Skin of body (tissue), 2 donors: ENCODE results near the gene DRAP1. TPM values are rescaled to one million over a fixed set of nuclear protein-coding genes. Genes with fewer than 3 reads are reported as not detected.

ENCODE experiments used
- DNase-seq: peaks from one replicate; lab custom pipeline; 2025; lab: John Stamatoyannopoulos, UW
- total RNA-seq: library from RNA; depleted of rRNA; stranded (reverse); fragments of >200 nt; gene quantifications from one replicate; pipeline ENCODE4 v1.2.3, GENCODE V29; 2014

The DRAP1 gene
- total RNA-seq, 1 donor from 2014 or later, result 55.1 TPM

GRCh38 chr11:65903715-65904114, 15.5 kb upstream of the DRAP1 start:
- no peak for DNase-seq

GRCh38 chr11:65906602-65907001, 12.6 kb upstream of the DRAP1 start:
- DNase-seq, result no peak

- DNase-seq, result no peak
These were observed 11.3 kb upstream of the DRAP1 start for GRCh38 chr11:65907878-65908277.

- DNase-seq, result peak; percentile 56
These were observed 7.3 kb upstream of the DRAP1 start for GRCh38 chr11:65911682-65912568.

- no peak for DNase-seq
These were observed 6.4 kb upstream of the DRAP1 start for GRCh38 chr11:65912845-65913244.

- no peak for DNase-seq
These were observed 4.0 kb upstream of the DRAP1 start for GRCh38 chr11:65915101-65915820.

- no peak for DNase-seq
These were observed 3.4 kb upstream of the DRAP1 start for GRCh38 chr11:65915821-65916251.

GRCh38 chr11:65916391-65916790, 2.8 kb upstream of the DRAP1 start:
- DNase-seq, result no peak

- no peak for DNase-seq
These were observed 2.2 kb upstream of the DRAP1 start for GRCh38 chr11:65917077-65917433.

GRCh38 chr11:65917434-65918210, 1.6 kb upstream of the DRAP1 start:
- DNase-seq, result no peak

GRCh38 chr11:65918211-65919140, 750 bp upstream of the DRAP1 start, which contains the start of gene C11orf68:
C11orf68 (minus strand) TSS chr11:65919062; CDS start chr11:65919031, 31 bp downstream.
- no peak for DNase-seq

GRCh38 chr11:65919573-65920371, 546 bp downstream of the DRAP1 start:
- DNase-seq, result no peak

- no peak for DNase-seq
These were observed 1.2 kb downstream of the DRAP1 start for GRCh38 chr11:65920372-65920802.

GRCh38 chr11:65921033-65921555, 1.9 kb downstream of the DRAP1 start:
- no peak for DNase-seq

GRCh38 chr11:65921876-65922275, 2.6 kb downstream of the DRAP1 start:
- no peak for DNase-seq

GRCh38 chr11:65922565-65922964, 3.3 kb downstream of the DRAP1 start:
- DNase-seq, result no peak

- no peak for DNase-seq
These were observed 6.2 kb downstream of the DRAP1 start for GRCh38 chr11:65925397-65925796.

- no peak for DNase-seq
These were observed 8.7 kb downstream of the DRAP1 start for GRCh38 chr11:65927904-65928397.

- DNase-seq, result no peak
These were observed 9.4 kb downstream of the DRAP1 start for GRCh38 chr11:65928667-65929066.
